ENCODE measurements around the gene CELF5.
"Not testable (repeated sequence)": the region's sequence is repeated elsewhere in the genome, so short reads cannot be mapped to it uniquely, and the experiment has no call there.

Gene CELF5

DNA sequence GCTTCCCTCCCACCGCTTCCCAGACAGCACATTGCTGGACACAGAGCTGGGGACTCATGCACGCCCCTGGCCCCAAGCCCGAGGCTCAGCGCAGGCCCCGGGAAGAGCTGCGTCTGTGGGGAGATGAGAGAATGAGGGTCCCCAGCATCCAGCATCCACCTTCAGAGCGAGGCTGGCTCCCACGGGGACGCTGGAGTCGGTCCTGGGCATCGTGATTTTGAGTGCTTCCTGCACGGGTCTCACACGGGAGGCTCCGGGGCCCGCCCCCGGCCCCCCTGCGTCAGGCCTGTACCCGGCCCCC lies 34.0 kb upstream of the CELF5 start:
- DNase-seq (ENCODE audit: low read depth), result no peak

- DNase-seq (ENCODE audit: low read depth), result no peak
Measured at GRCh38 chr19:3190921-3191805, 33.3 kb upstream of the CELF5 start.

DNA sequence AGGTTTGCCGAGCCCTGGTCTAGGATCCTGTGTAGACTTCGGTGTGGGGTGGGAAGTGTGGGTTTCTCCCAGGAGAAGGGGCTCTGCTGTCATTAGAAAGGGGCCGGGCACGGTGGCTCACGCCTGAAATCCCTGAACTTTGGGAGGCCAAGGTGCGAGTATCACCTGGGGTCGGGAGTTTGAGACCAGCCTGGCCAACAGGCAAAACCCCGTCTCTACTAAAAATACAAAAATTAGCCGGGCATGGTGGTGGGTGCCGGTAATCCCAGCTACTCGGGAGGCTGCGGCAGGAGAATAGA lies 32.7 kb upstream of the CELF5 start:
- DNase-seq (ENCODE audit: low read depth), result not testable (repeated sequence)

DNA sequence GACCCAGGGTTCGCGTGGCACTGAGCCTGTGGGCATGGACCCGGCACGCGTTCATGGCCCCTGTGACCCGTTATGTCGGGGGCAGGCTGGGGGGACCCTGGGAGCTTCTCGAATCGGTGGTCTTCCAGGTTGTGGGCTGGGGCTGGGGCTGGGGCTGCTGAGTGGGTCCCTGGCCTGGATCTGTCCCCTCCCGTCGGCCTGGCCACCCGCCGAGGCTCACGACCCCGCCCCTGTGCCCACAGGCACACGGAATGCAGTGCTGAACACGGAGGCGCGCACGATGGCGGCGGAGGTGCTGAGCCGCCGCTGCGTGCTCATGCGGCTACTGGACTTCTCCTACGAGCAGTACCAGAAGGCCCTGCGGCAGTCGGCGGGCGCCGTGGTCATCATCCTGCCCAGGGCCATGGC lies 32.2 kb upstream of the CELF5 start:
- DNase-seq (ENCODE audit: low read depth), result no peak

DNA sequence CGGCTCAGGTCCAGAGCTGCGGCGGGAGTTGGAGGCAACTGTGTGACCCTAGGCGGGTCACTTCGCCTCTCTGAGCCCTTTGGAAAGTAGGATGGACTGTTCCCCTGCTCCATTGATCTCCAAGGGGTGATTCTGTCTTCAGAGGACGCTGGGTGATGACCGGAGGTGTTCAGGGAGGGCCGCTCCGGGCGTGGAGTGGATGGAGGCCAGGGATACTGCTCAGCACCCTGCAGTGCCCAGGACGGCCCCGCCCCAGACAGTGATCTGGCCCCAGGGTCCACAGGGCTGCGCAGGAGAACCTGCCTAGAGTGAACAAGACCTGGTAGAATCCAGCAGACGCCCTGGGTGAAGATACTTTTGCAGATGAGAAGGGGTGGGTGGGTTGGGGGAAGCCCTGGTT lies 31.8 kb upstream of the CELF5 start:
- no peak for DNase-seq (ENCODE audit: low read depth)

DNA sequence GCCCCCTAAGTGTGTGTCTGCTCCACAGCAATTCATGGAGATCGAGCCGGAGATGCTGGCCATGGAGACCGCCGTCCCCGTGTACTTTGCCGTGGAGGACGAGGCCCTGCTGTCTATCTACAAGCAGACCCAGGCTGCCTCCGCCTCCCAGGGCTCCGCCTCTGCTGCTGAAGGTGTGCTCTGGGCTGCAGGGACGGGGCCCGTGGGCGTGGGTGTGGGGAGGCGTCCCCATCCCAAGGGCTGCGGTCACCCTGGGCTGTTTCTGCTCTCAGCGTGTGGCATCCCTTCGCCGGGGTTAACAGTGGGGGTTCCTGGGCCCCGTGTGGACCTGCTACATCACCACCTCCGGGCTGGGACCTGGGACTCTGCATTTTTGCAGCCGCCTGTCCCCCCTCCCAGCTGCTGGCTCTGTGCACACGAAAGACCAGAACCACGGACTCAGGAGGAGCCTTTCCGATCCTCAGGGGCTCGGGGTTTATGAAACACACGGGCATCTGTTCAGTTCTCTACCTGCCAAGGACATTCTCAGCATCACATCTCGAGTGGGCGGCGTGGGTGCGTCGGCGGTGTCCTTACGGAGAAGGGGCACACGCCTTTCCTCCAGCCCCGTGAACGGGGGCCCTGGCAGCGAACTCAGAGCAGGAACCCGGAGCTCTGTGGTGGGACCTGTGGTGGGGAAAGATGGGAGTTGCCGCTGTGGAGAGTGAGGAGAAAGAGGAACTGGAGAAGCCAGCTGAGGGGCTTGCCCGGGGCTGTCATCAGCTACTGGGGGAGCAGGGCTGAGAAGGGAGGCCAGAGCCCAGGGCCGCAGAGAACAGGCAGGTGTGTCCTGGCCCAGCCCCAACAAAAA lies 31.0 kb upstream of the CELF5 start:
- no peak for DNase-seq (ENCODE audit: low read depth)

DNA sequence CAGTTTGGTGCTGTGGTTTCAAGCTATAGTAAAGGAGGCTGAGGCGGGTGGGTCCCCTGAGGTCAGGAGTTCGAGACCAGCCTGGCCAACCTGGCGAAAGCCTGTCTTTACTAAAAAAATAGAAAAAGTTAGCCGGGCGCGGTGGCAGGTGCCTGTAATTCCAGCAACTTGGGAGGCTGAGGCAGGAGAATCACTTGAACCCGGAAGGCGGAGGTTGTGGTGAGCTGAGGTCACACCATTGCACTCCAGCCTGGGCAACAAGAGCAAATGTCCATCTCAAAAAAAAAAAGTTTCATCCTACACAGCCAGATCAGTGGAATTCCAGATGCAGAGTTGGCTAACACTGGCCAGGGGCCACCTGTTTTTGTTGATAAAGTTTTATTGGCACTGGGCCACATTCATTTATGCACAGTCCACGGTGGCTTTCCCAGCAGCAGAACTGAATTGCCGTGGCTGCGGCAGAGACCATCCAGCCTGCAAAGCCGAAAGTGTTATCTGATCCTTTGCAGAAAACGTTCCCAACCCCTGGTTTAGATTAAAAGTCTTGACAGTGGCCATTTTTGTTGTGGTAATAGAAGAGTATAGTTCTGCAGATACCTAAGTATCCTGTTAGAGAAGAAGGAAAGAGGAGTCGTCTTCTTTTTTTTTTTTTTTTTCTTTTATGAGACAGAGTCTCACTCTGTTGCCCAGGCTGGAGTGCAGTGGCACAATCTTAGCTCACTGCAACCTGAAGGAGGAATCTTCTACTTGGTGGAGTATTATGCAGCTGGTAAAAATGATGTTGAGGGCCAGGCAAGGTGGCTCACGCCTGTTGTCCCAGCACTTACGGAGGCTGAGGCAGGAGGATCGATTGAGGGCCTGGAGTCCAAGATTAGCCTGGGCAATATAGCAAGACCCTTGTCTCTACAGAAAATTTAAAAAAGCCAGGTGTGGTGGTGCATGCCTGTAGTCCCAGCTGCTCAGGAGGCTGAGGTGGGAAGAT lies 30.1 kb upstream of the CELF5 start:
- DNase-seq (ENCODE audit: low read depth), result no peak

DNA sequence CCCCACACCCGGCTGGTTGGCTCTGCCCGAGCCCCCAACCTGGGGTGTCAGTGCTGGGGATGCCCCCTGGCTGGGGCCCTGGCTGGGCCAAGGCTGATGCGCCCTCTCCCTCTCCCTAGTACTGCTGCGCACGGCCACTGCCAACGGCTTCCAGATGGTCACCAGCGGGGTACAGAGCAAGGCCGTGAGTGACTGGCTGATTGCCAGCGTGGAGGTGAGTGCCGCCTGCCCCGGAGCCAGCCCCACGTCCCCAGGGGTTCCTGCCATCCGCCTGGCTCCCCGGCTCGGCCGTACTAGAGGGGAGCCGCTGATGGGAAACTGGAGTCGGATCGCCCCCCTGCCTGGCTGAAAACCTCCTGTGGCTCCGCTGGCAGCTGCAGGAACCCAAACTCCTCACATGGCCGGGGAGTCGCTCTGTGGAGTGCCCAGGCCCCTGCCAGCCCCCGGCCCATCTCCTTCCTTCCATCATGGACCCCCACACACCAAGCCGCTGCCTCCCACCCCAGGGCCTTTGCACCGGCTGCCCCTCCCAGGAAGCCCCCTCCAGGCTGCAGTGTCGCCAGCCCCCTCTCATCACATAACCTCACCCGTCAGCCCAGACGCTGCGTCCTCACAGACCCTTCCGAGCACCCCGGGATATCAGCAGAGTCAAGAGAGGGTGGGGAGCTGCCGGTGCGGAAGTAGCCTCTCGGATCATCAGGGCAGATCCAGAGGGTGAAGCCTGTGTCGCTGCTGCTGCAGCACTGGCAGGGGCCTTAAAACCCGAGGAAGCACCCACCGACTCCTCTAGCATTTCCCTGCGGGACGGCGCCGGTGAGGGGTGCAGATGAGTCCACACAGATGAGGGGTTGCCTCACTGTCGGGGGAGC lies 28.2 kb upstream of the CELF5 start:
- no peak for DNase-seq (ENCODE audit: low read depth)

GRCh38 chr19:3196933-3197205 lies 27.6 kb upstream of the CELF5 start:
- DNase-seq (ENCODE audit: low read depth), result no peak

DNA sequence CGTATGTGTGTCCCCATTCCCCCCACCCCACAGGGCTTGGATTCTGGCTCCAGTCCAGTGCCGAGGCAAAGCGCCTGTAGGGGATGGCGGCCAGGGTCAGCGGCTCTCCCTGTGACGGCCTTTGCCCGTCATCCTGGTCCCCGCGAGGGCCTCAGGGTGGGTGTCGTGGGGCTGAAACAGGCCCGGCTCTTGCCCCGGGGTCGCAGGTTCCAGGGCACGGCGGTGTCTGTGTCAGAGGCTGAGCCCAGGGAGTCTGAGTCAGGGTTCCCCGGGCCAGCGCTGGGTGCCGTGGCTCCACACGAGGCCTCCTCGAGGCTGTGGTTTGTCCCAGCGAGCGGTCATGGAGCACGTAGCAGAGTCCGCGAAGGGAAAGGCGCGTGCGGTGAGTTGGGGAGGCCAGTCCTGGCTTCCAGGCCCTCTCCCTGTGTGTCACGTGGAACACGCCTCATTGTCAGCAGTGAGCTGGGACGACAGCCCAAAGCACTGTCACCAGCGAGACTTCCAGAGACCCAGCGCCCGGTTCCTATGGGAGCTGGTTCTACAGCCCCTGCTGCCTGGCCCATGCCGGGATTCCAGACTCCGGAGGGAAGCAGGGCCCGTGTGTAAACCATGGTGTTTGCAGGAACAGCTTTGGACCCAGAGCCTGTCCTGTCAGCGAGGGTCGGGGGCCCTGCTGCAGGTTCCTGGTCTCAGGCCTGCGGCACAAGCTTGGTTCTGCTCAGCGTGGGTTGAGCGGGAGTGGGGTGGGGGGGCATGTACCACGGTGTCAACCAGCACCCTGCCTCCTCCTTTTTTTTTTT lies 25.4 kb upstream of the CELF5 start:
- DNase-seq (ENCODE audit: low read depth), result no peak

GRCh38 chr19:3201072-3201700 lies 23.3 kb upstream of the CELF5 start:
- DNase-seq (ENCODE audit: low read depth), result no peak

DNA sequence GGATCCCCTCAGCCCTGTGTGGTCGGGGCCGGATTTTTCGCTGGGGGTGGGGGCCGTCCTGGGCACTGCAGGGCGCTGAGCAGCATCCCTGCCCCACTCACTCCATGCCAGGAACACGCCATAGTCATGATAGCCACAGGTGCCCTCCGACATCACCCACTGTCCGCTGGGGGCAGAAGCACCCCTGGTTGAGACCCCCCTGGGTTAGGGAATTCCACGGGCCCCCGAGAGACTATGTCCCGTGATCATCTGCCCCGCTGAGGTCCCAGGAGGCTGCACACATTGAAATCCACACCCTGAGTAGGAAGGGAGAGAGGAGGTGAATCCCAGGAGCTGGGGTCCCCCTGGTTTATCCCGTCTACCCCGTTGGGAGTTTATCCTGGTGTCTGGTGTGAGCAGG lies 22.6 kb upstream of the CELF5 start:
- no peak for DNase-seq (ENCODE audit: low read depth)

DNA sequence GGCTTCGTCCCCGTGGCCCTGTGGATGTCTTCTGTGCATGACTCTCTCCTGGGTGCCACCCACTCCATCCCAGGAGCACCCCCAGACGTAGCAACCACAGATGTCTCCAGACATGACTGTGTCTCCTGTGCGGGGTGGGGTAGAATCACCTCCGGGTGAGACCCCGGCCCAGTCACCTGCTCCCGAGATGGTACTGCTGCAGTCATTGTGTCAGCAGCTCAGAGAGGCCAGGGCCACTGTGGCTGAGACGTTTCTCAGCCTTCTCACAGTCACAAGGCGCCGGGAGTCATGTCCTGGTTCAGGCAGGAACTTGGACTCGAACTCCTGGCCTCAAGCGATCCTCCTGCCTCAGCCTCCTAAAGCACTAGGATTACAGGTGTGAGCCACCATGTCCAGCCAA lies 22.1 kb upstream of the CELF5 start:
- DNase-seq (ENCODE audit: low read depth), result no peak

- not testable (repeated sequence) for DNase-seq (ENCODE audit: low read depth)
Measured at GRCh38 chr19:3202895-3203294, 21.6 kb upstream of the CELF5 start.

DNA sequence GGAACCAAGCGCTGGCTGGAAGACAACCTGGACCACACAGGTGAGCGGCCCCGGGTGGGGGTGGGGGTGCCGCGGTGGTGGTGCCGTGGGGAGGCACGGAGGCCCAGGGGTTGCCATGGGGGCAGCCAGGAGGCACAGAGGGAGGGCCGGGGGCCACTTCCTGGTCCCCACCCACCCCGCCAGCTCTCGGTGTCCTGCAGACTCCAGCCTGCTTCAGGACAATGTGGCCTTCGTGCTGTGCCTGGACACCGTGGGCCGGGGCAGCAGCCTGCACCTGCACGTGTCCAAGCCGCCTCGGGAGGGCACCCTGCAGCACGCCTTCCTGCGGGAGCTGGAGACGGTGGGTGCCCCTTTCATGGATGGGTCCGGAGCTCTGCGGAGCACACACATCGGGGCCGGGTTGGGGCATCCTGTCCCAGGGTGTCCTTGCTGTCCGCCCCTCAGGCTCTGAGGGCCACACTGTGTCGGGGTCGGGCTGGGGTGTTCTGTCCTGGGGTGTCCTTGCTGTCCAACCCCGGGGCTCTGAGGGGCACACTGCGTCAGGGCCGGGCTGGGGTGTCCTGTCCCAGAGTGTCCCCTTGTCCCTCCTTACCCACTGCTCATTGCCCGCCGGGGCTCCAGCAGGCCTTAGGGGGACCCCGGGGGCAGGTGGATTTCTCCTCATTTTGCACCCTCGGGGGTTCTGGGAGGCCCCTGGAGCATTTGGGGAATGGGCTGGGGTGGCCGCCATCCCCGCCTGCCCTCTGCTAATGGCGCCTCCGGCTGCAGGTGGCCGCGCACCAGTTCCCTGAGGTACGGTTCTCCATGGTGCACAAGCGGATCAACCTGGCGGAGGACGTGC lies 20.4 kb upstream of the CELF5 start:
- no peak for DNase-seq (ENCODE audit: low read depth)

- DNase-seq (ENCODE audit: low read depth), result no peak
Measured at GRCh38 chr19:3204646-3205275, 19.7 kb upstream of the CELF5 start.

DNA sequence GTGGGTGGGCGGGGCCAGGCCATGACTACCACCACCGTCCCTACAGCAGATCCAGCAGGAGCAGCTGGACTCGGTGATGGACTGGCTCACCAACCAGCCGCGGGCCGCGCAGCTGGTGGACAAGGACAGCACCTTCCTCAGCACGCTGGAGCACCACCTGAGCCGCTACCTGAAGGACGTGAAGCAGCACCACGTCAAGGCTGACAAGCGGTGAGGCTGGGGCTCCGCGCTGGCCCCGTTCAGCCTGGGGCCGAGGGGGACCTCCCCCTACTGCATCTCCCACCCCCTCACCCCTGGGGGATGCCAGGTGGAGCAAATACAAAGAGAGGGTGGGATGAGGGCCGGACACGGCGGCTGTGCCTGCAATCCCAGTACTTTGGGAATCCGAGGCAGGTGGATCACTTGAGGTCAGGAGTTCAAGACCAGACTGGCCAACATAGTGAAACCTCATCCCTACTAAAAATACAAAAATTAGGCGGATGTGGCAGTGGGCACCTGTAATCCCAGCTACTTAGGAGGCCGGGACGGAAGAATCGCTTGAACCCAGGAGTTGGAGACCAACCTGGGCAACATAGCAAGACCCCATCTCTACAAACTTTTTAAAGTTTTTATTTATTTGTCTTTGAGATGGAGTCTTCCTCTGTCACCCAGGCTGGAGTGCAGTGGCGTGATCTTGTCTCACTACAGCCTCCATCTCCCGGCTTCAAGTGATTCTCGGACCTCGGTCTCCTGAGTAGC lies 18.1 kb upstream of the CELF5 start:
- DNase-seq (ENCODE audit: low read depth), result no peak
